Neural cell (in vitro differentiated cells): ENCODE measurements around the gene ZNF821.

Experiments
- EP300 ChIP-seq: fragments of 450-650 bp; conservative IDR thresholded peaks from 2 replicates; pipeline ENCODE4 v1.6.1; 2014; ENCODE audit warnings: antibody characterized with exemption, mild to moderate bottlenecking, moderate library complexity; ENCODE audit not compliant: poor library complexity, severe bottlenecking
- EZH2 ChIP-seq: fragments of 200-600, 300-800 bp; shearing (Covaris generic), sonication (generic); IDR thresholded peaks from 2 replicates; pipeline ENCODE4 v1.6.1; 2014; ENCODE audit warnings: antibody characterized with exemption, low read length, borderline replicate concordance, mild to moderate bottlenecking; ENCODE audit not compliant: insufficient read depth, poor library complexity, severe bottlenecking
- POLR2AphosphoS5 ChIP-seq: IDR thresholded peaks from 2 replicates; pipeline ENCODE4 v1.6.1; 2012
- TF ChIP-seq, protein P1 (sequence below): IDR thresholded peaks from 2 replicates; pipeline ENCODE4 v1.6.1; 2012; ENCODE audit warnings: borderline replicate concordance
- TF ChIP-seq, protein P2 (sequence below): fragments of 450-650 bp; IDR thresholded peaks from 2 replicates; pipeline ENCODE4 v1.5.1; 2014; ENCODE audit warnings: antibody characterized with exemption, mild to moderate bottlenecking, moderate library complexity; ENCODE audit not compliant: poor library complexity, severe bottlenecking

GRCh38 chr16:71882505-71883167 is 1.3 kb downstream of the ZNF821 start:
- no peak for TF ChIP-seq POLR2AphosphoS5
- TF ChIP-seq EZH2: no peak
- TF ChIP-seq, protein P1, sequence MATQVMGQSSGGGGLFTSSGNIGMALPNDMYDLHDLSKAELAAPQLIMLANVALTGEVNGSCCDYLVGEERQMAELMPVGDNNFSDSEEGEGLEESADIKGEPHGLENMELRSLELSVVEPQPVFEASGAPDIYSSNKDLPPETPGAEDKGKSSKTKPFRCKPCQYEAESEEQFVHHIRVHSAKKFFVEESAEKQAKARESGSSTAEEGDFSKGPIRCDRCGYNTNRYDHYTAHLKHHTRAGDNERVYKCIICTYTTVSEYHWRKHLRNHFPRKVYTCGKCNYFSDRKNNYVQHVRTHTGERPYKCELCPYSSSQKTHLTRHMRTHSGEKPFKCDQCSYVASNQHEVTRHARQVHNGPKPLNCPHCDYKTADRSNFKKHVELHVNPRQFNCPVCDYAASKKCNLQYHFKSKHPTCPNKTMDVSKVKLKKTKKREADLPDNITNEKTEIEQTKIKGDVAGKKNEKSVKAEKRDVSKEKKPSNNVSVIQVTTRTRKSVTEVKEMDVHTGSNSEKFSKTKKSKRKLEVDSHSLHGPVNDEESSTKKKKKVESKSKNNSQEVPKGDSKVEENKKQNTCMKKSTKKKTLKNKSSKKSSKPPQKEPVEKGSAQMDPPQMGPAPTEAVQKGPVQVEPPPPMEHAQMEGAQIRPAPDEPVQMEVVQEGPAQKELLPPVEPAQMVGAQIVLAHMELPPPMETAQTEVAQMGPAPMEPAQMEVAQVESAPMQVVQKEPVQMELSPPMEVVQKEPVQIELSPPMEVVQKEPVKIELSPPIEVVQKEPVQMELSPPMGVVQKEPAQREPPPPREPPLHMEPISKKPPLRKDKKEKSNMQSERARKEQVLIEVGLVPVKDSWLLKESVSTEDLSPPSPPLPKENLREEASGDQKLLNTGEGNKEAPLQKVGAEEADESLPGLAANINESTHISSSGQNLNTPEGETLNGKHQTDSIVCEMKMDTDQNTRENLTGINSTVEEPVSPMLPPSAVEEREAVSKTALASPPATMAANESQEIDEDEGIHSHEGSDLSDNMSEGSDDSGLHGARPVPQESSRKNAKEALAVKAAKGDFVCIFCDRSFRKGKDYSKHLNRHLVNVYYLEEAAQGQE: no peak
- TF ChIP-seq, protein P2, sequence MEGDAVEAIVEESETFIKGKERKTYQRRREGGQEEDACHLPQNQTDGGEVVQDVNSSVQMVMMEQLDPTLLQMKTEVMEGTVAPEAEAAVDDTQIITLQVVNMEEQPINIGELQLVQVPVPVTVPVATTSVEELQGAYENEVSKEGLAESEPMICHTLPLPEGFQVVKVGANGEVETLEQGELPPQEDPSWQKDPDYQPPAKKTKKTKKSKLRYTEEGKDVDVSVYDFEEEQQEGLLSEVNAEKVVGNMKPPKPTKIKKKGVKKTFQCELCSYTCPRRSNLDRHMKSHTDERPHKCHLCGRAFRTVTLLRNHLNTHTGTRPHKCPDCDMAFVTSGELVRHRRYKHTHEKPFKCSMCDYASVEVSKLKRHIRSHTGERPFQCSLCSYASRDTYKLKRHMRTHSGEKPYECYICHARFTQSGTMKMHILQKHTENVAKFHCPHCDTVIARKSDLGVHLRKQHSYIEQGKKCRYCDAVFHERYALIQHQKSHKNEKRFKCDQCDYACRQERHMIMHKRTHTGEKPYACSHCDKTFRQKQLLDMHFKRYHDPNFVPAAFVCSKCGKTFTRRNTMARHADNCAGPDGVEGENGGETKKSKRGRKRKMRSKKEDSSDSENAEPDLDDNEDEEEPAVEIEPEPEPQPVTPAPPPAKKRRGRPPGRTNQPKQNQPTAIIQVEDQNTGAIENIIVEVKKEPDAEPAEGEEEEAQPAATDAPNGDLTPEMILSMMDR: peak; percentile 82
- TF ChIP-seq EP300: no peak
